ENCODE data around the gene CRMP1. TPM values are rescaled to one million over a fixed set of nuclear protein-coding genes. Genes with fewer than 3 reads are reported as not detected.

Gene CRMP1
- total and polyA plus RNA-seq, 2 of the 8 experiments (the other 6 are each of a cell fraction or from before 2014, with no cell fraction given): 120 to 131 TPM

DNA sequence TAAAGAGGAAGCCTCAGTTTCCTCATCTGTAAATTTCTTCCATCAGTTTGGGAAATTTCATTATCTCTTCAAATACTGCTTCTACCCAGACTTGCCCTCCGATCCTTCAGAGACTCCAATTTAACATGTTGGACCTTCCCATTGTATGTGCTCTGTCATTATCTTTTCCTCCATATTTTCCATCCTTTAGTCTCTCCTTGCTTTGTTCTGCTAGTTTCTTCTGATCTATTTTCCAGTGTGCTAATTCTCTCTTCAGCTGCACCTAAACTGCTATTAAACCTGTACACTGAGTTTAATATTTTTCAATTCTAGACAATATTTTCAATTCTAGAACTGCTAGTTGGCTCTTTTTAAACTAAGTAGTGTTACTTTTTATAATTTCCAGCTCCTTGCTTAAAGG, 116.4 kb downstream of the CRMP1 start:
- Histone ChIP-seq H3K23me2 (ENCODE audit: low read depth, low read length) (no peaks in the 10 kb centered on the region), H4K8ac (ENCODE audit: extremely low read depth, insufficient read depth, low read length) (no peak overlapping the region), H3K23ac (ENCODE audit: insufficient read length) (no peak overlapping the region), H3K4me2 (ENCODE audit: insufficient read depth in 1 of 2, low read depth in 2 of 2, low read length in 2 of 2) (no peak overlapping the region), H2AK5ac (ENCODE audit: low read depth, low read length) (no peak overlapping the region), H3K9ac (replicated peaks in 1 of 4; ENCODE audit: extremely low read depth in 1 of 4, low read depth in 3 of 4, low read length in 3 of 4) (no peak overlapping the region), H3K27ac (ENCODE audit: low read depth, low read length) (no peak overlapping the region), H2BK20ac (ENCODE audit: low read length) (no peak overlapping the region), H3K9me3 (ENCODE audit: insufficient read depth in 2 of 2, low read depth in 1 of 2, low read length in 1 of 2) (peaks cover 9 to 21% of the 10 kb centered on the region in 2 experiments), H3K18ac (ENCODE audit: extremely low read depth, low read length) (no peak overlapping the region), H2BK15ac (ENCODE audit: low read length) (no peak overlapping the region), H3K14ac (ENCODE audit: insufficient read length) (no peak overlapping the region), H3K4me3 (ENCODE audit: extremely low read depth in 1 of 4, insufficient read depth in 2 of 4, low read depth in 3 of 4, low read length in 4 of 4) (no peak overlapping the region), H3K4ac (replicated peaks; ENCODE audit: insufficient read length, low read depth, low read length) (no peak overlapping the region), H3K79me1 (ENCODE audit: low read depth, low read length) (no peaks in the 10 kb centered on the region), H3K27me3 (replicated peaks in 1 of 4; ENCODE audit: control insufficient read depth in 3 of 4, extremely low read depth in 1 of 4, insufficient read depth in 3 of 4, low read length in 3 of 4) (no peaks in the 10 kb centered on the region), H3K4me1 (replicated peaks in 1 of 4; ENCODE audit: control insufficient read depth in 3 of 4, insufficient read depth in 4 of 4, low read length in 3 of 4) (peaks cover 0 to 6% (median 3%) of the 10 kb centered on the region in 4 experiments; a peak in 3 of 7 replicates), H4K5ac (ENCODE audit: insufficient read length, low read depth, low read length) (no peak overlapping the region), H3K79me2 (ENCODE audit: control insufficient read depth in 1 of 2, insufficient read depth in 2 of 2, low read length in 2 of 2) (no peaks in the 10 kb centered on the region), H4K20me1 (replicated peaks in 1 of 2; ENCODE audit: control insufficient read depth in 1 of 2, insufficient read depth in 2 of 2, low read length in 2 of 2) (no peaks in the 10 kb centered on the region), H2BK120ac (replicated peaks; ENCODE audit: low read depth, low read length) (no peak overlapping the region), H3K36me3 (ENCODE audit: control insufficient read depth in 2 of 4, insufficient read depth in 4 of 4, low read length in 3 of 4) (peaks cover 0 to 5% (median 3%) of the 10 kb centered on the region in 4 experiments; a peak in 3 of 8 replicates), H2AFZ (ENCODE audit: low read length) (no peak overlapping the region), H4K91ac (replicated peaks; ENCODE audit: insufficient read length, low read length) (no peak overlapping the region), H3K56ac (replicated peaks; ENCODE audit: insufficient read length, low read depth, low read length) (no peak overlapping the region), H2BK5ac (ENCODE audit: low read depth, low read length) (no peak overlapping the region), H2BK12ac (ENCODE audit: low read depth, low read length) (no peak overlapping the region)
- TF ChIP-seq KDM1A (IDR thresholded peaks at IDR 0.05; ENCODE audit: borderline replicate concordance, low read length): peak; percentile 31; the same call in 1 of the 2 replicates
- TF ChIP-seq MAFK (IDR thresholded peaks at IDR 0.05; ENCODE audit: low read depth, low read length): no peak
- WGBS, 2 experiments (ENCODE audit: extremely low coverage in 1 of 2, insufficient coverage in 1 of 2, insufficient read length in 1 of 2, insufficient replicate concordance in 2 of 2, low coverage in 1 of 2, low lambda C conversion rate in 2 of 2, missing lambda C conversion rate in 1 of 2): 100% methylated on average over 1 of the region's 1 CpG; no CpG with 5 or more reads in 1 of the 2 experiments
- DNase-seq (ENCODE audit: low read depth in 1 of 2, low spot score in 2 of 2): no peak
- ChIA-PET CTCF (ENCODE audit: partially characterized antibody) (interaction anchor here (1.0 to 1.2 kb wide), 2 partner anchors 18 to 782 kb away, joined by 3 read pairs; no protein-coding TSS in a partner anchor), POLR2A (ENCODE audit: partially characterized antibody) (no interaction called here)
- no peak for FAIRE-seq

Measured in H1 (cell line).